CD14-positive monocyte (primary cell): ENCODE results near the gene ANKRD60. TPM values are rescaled to one million over a fixed set of nuclear protein-coding genes. Genes with fewer than 3 reads are reported as not detected.

ENCODE experiments used
- DNase-seq, 3 donors: peaks; one replicate each; pipeline ENCODE4 v3.0.0-alpha.2; 2011 to 2022
- H2AFZ ChIP-seq: 2 replicates; pipeline ENCODE4 v1.6.0; 2012; ENCODE audit warnings: mild to moderate bottlenecking, low read depth, low read length, inconsistent platforms; ENCODE audit not compliant: insufficient read depth, poor library complexity, severe bottlenecking
- H3K27ac ChIP-seq, 2 donors: 1 replicate in 1 of 2; 2 replicates in 1 of 2; pipeline ENCODE4 v1.5.1; 2012 to 2013; ENCODE audit warnings: low read length in 2 of 2, control low read depth in 1 of 2, inconsistent platforms in 1 of 2, low read depth in 1 of 2, mild to moderate bottlenecking in 1 of 2
- H3K27me3 ChIP-seq, 2 donors: one replicate each; pipeline versions ENCODE4 v1.6.0 to v1.6.1; 2011 to 2013; ENCODE audit warnings: low read length in 2 of 2; ENCODE audit not compliant: control insufficient read depth in 2 of 2, insufficient read depth in 2 of 2
- H3K36me3 ChIP-seq, 2 donors: replicated peaks in 1 of 2; 1 replicate in 1 of 2; 2 replicates in 1 of 2; pipeline versions ENCODE4 v1.5.1 to v1.6.1; 2012 to 2013; ENCODE audit warnings: low read length in 2 of 2, control low read depth in 1 of 2, inconsistent platforms in 1 of 2, mild to moderate bottlenecking in 1 of 2; ENCODE audit not compliant: insufficient read depth in 2 of 2, control insufficient read depth in 1 of 2
- H3K4me1 ChIP-seq, 2 donors: 1 replicate in 1 of 2; 2 replicates in 1 of 2; pipeline versions ENCODE4 v1.5.1 to v1.6.1; 2012 to 2013; ENCODE audit warnings: low read length in 2 of 2, control low read depth in 1 of 2, inconsistent platforms in 1 of 2, mild to moderate bottlenecking in 1 of 2, moderate library complexity in 1 of 2; ENCODE audit not compliant: insufficient read depth in 2 of 2, control insufficient read depth in 1 of 2
- H3K4me2 ChIP-seq: replicated peaks from 2 replicates; pipeline ENCODE3; 2012; ENCODE audit warnings: low read length, moderate library complexity, mild to moderate bottlenecking; ENCODE audit not compliant: poor library complexity, severe bottlenecking; ENCODE audit errors: extremely low read depth
- H3K4me3 ChIP-seq, 3 experiments: fragments of 200-600 bp in 1 of 3; sonication (generic) in 1 of 3; replicated peaks in 1 of 3; 1 replicate in 2 of 3; 2 replicates in 1 of 3; pipeline ENCODE4 v1.5.1; 2011 to 2013; ENCODE audit warnings: low read length in 3 of 3, mild to moderate bottlenecking in 3 of 3, control low read depth in 2 of 3, low read depth in 2 of 3, inconsistent platforms in 1 of 3, moderate library complexity in 1 of 3
- H3K79me2 ChIP-seq: 2 replicates; pipeline ENCODE4 v1.6.0; 2012; ENCODE audit warnings: mild to moderate bottlenecking, control low read depth, inconsistent platforms, low read length, moderate library complexity; ENCODE audit not compliant: insufficient read depth
- H3K9ac ChIP-seq: 2 replicates; pipeline ENCODE4 v1.6.0; 2017; ENCODE audit warnings: low read length, mild to moderate bottlenecking; ENCODE audit not compliant: insufficient read depth, poor library complexity, severe bottlenecking
- H3K9me3 ChIP-seq, 2 donors: replicated peaks in 1 of 2; 1 replicate in 1 of 2; 2 replicates in 1 of 2; pipeline versions ENCODE4 v1.5.1 to v1.6.1; 2012 to 2013; ENCODE audit warnings: low read length in 2 of 2, control low read depth in 1 of 2; ENCODE audit not compliant: control insufficient read depth in 1 of 2, insufficient read depth in 1 of 2
- H4K20me1 ChIP-seq: 2 replicates; pipeline ENCODE4 v1.6.0; 2012; ENCODE audit warnings: mild to moderate bottlenecking, low read length, control low read depth, moderate library complexity; ENCODE audit not compliant: insufficient read depth
- H3K27ac Mint-ChIP-seq, 7 donors: one replicate each; pipeline ENCODE4 v1.8.0; 2020; ENCODE audit warnings: mild to moderate bottlenecking in 7 of 7, mixed read lengths in 7 of 7, moderate library complexity in 6 of 7, inconsistent platforms in 2 of 7
- H3K27me3 Mint-ChIP-seq, 3 donors: one replicate each; pipeline ENCODE4 v1.8.0; 2021 to 2022; ENCODE audit warnings: low read depth in 3 of 3, mild to moderate bottlenecking in 3 of 3, mixed read lengths in 3 of 3, moderate library complexity in 3 of 3, inconsistent platforms in 1 of 3
- H3K36me3 Mint-ChIP-seq, 2 donors: one replicate each; pipeline ENCODE4 v1.8.0; 2020; ENCODE audit warnings: mixed read lengths in 2 of 2, inconsistent platforms in 1 of 2, mild to moderate bottlenecking in 1 of 2
- H3K4me1 Mint-ChIP-seq: one replicate; pipeline ENCODE4 v1.8.0; 2020; ENCODE audit warnings: mild to moderate bottlenecking, mixed read lengths
- H3K4me3 Mint-ChIP-seq, 2 donors: one replicate each; pipeline ENCODE4 v1.8.0; 2020; ENCODE audit warnings: mild to moderate bottlenecking in 2 of 2, mixed read lengths in 2 of 2, moderate library complexity in 1 of 2
- H3K9me3 Mint-ChIP-seq, 7 donors: one replicate each; pipeline ENCODE4 v1.8.0; 2020 to 2022; ENCODE audit warnings: mixed read lengths in 7 of 7, mild to moderate bottlenecking in 6 of 7, moderate library complexity in 6 of 7, inconsistent platforms in 2 of 7
- CTCF ChIP-seq: fragments of 200-600 bp; IDR thresholded peaks from one replicate; pipeline ENCODE4 v1.8.0; 2022; ENCODE audit warnings: antibody characterized with exemption, mild to moderate bottlenecking
- WGBS: methylation state at CpG from one replicate; pipeline ENCODE4 v1.1.5; 2013; ENCODE audit warnings: missing lambda C conversion rate; ENCODE audit not compliant: insufficient coverage; 5-methylcytosine and 5-hydroxymethylcytosine counted together
- intact Hi-C, 2 donors: fragments of 100-400 bp; cut with micrococcal nuclease; formaldehyde crosslinking; loops; one replicate each; pipeline versions ENCODE4 v1.15.0 to v1.15.1; 2023
- polyA plus RNA-seq, 3 donors: library from polyadenylated mRNA; depleted of rRNA in 1 of 3; unstranded in 2 of 3; stranded (reverse) in 1 of 3; fragments of 300-500 nt in 2 of 3; fragments of >200 nt in 1 of 3; fragmentation: Illumina TruSeq in 2 of 3; gene quantifications; 1 replicate in 2 of 3; 2 replicates in 1 of 3; pipeline ENCODE4 v1.2.3, GENCODE V29; 2012 to 2021

Gene ANKRD60
- polyA plus RNA-seq, 3 donors = not detected

- Histone ChIP-seq H3K4me3 (no peak overlapping the region), H4K20me1 (no peaks in the 10 kb centered on the region), H3K4me2 (no peak overlapping the region), H3K27ac (no peak overlapping the region), H3K79me2 (no peaks in the 10 kb centered on the region), H3K4me1 (no peaks in the 10 kb centered on the region), H2AFZ (no peak overlapping the region), H3K27me3 (peaks cover 43 to 49% of the 10 kb centered on the region in 2 donors), H3K9ac (no peak overlapping the region), H3K36me3 (no peaks in the 10 kb centered on the region), H3K9me3 (peaks cover 3 to 15% of the 10 kb centered on the region in 2 donors)
- H3K4me1 Mint-ChIP-seq = peaks cover 11% of the 10 kb centered on the region
- H3K4me3 Mint-ChIP-seq = no peak overlapping the region
- DNase-seq = no peak
- H3K27ac Mint-ChIP-seq = no peak overlapping the region
- 94% methylated on average over 3 of the region's 5 CpGs for WGBS
- peaks cover under 1 to 19% (median 12%) of the 10 kb centered on the region in 7 donors for H3K9me3 Mint-ChIP-seq
- TF ChIP-seq CTCF = no peak
- H3K36me3 Mint-ChIP-seq = peaks cover 0 to 6% of the 10 kb centered on the region in 2 donors
- intact Hi-C loops = no loop called here
- peaks cover 55 to 73% (median 58%) of the 10 kb centered on the region in 3 donors for H3K27me3 Mint-ChIP-seq
Observed at GRCh38 chr20:58224097-58224496, 4.4 kb downstream of the ANKRD60 start.

GRCh38 chr20:58223358-58223941, 5.0 kb downstream of the ANKRD60 start:
- intact Hi-C loops = no loop called here
- Mint-ChIP-seq H3K36me3 (peaks cover 0 to 3% of the 10 kb centered on the region in 2 donors), H3K9me3 (peaks cover 7 to 26% (median 13%) of the 10 kb centered on the region in 7 donors), H3K27me3 (peaks cover 54 to 73% (median 60%) of the 10 kb centered on the region in 3 donors), H3K4me1 (peaks cover 7% of the 10 kb centered on the region), H3K4me3 (no peak overlapping the region), H3K27ac (no peak overlapping the region)
- Histone ChIP-seq H3K4me3 (no peak overlapping the region), H3K27me3 (peaks cover 37 to 43% of the 10 kb centered on the region in 2 donors), H3K36me3 (no peaks in the 10 kb centered on the region), H3K9ac (no peak overlapping the region), H4K20me1 (no peaks in the 10 kb centered on the region), H3K9me3 (peaks cover 10 to 21% of the 10 kb centered on the region in 2 donors), H3K4me2 (no peak overlapping the region), H3K27ac (no peak overlapping the region), H3K79me2 (no peaks in the 10 kb centered on the region), H2AFZ (no peak overlapping the region), H3K4me1 (no peaks in the 10 kb centered on the region)
- DNase-seq = no peak
- 85% methylated on average over 4 of the region's 8 CpGs for WGBS
- TF ChIP-seq CTCF = no peak
